Thyroid gland (tissue), 4 donors: ENCODE measurements around the gene ASB5.

Experiments used
- POLR2A ChIP-seq, 2 donors: fragments of 450-650 bp; IDR thresholded peaks; one replicate each; pipeline ENCODE4 v1.6.1; 2017; ENCODE audit warnings: antibody characterized with exemption in 2 of 2, mild to moderate bottlenecking in 2 of 2, moderate library complexity in 1 of 2
- TF ChIP-seq, protein P1 (sequence below), 6 experiments: fragments of 200-600 bp in 3 of 6; fragments of 450-650 bp in 3 of 6; sonication (generic) in 3 of 6; IDR thresholded peaks; one replicate each; pipeline ENCODE4 v1.5.1; 2016 to 2019; ENCODE audit warnings: antibody characterized with exemption in 6 of 6, mild to moderate bottlenecking in 2 of 6, inconsistent platforms in 1 of 6, moderate library complexity in 1 of 6

DNA sequence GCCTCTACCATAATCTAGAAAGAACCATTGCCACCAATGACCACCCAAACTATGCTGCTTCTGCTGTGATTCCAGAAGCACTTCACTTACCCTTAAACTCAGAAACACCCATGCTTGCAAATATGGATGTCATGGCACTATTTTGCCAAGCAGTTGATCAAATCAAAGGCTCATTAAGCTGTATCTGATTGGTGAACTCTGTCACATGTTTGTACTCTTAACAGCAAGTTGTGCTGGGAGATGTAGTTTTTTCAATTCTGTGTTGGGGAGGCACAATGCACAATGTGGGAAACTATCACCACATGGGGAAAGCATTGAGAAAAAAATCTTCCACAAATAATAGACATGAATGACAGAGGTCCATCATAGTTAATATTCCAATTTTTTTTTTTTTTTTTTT is 31.5 kb upstream of the ASB5 start:
- TF ChIP-seq, protein P1, sequence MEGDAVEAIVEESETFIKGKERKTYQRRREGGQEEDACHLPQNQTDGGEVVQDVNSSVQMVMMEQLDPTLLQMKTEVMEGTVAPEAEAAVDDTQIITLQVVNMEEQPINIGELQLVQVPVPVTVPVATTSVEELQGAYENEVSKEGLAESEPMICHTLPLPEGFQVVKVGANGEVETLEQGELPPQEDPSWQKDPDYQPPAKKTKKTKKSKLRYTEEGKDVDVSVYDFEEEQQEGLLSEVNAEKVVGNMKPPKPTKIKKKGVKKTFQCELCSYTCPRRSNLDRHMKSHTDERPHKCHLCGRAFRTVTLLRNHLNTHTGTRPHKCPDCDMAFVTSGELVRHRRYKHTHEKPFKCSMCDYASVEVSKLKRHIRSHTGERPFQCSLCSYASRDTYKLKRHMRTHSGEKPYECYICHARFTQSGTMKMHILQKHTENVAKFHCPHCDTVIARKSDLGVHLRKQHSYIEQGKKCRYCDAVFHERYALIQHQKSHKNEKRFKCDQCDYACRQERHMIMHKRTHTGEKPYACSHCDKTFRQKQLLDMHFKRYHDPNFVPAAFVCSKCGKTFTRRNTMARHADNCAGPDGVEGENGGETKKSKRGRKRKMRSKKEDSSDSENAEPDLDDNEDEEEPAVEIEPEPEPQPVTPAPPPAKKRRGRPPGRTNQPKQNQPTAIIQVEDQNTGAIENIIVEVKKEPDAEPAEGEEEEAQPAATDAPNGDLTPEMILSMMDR (IDR thresholded peaks at IDR 0.05) = no peak
- TF ChIP-seq POLR2A (IDR thresholded peaks at IDR 0.05) = no peak
